Activated naive CD4-positive, alpha-beta T cell treated with anti-CD3 and anti-CD28 coated beads, Interleukin-2, amount 50 U/mL, for 16 hours (primary cell): ENCODE measurements around the gene FOXG1.

ENCODE experiments used
- DNase-seq: peaks from one replicate; pipeline ENCODE4 v3.0.0-alpha.2; 2020

The FOXG1 gene

GRCh38 chr14:28762303-28762954 is 4.2 kb upstream of the FOXG1 start:
- no peak for DNase-seq

- DNase-seq = no peak
Observed at GRCh38 chr14:28762955-28763326, 3.6 kb upstream of the FOXG1 start.

GRCh38 chr14:28763751-28764256 is 2.8 kb upstream of the FOXG1 start:
- DNase-seq = no peak

- DNase-seq = no peak
Observed at GRCh38 chr14:28764257-28765160, 2.1 kb upstream of the FOXG1 start.

GRCh38 chr14:28765169-28765830 is 1.3 kb upstream of the FOXG1 start:
- no peak for DNase-seq

- no peak for DNase-seq
Observed at GRCh38 chr14:28765831-28766468, 637 bp upstream of the FOXG1 start.

- DNase-seq = no peak
Observed at GRCh38 chr14:28767030-28767852, 654 bp downstream of the FOXG1 start.

GRCh38 chr14:28767853-28768741 is 1.5 kb downstream of the FOXG1 start:
- DNase-seq = no peak

GRCh38 chr14:28769276-28769880 is 2.8 kb downstream of the FOXG1 start:
- no peak for DNase-seq

GRCh38 chr14:28770061-28770460 is 3.5 kb downstream of the FOXG1 start:
- no peak for DNase-seq

- no peak for DNase-seq
Observed at GRCh38 chr14:28770630-28771029, 4.0 kb downstream of the FOXG1 start.

GRCh38 chr14:28771168-28771567 is 4.6 kb downstream of the FOXG1 start:
- no peak for DNase-seq

- no peak for DNase-seq
Observed at GRCh38 chr14:28772613-28773012, 6.0 kb downstream of the FOXG1 start.

GRCh38 chr14:28773176-28773575 is 6.6 kb downstream of the FOXG1 start:
- DNase-seq = no peak

- DNase-seq = no peak
Observed at GRCh38 chr14:28773861-28774691, 7.5 kb downstream of the FOXG1 start.

- DNase-seq = no peak
Observed at GRCh38 chr14:28774764-28775735, 8.5 kb downstream of the FOXG1 start.

- DNase-seq = no peak
Observed at GRCh38 chr14:28776482-28777266, 10.1 kb downstream of the FOXG1 start.
